HepG2 (cell line): Measurements from ENCODE around the gene HDAC4. TPM values are rescaled to one million over a fixed set of nuclear protein-coding genes. Genes with fewer than 3 reads are reported as not detected.

Experiments used
- ATF7-NPFF ChIP-seq: sonication (generic); formaldehyde crosslinking; IDR thresholded peaks from 2 replicates; pipeline ENCODE4 v1.8.1; 2023; ENCODE audit warnings: mild to moderate bottlenecking, low read depth, missing genetic modification reagents, moderate library complexity
- EEA1 ChIP-seq: sonication (generic); formaldehyde crosslinking; IDR thresholded peaks from 2 replicates; pipeline ENCODE4 v1.5.1; 2020; ENCODE audit warnings: mild to moderate bottlenecking, missing genetic modification reagents, borderline replicate concordance
- ETS1 ChIP-seq: sonication (generic); formaldehyde crosslinking; IDR thresholded peaks from 2 replicates; pipeline ENCODE4 v1.4.0; 2020; ENCODE audit warnings: missing genetic modification reagents
- EZH2 ChIP-seq: conservative IDR thresholded peaks from 2 replicates; pipeline ENCODE4 v1.6.1; 2012; ENCODE audit warnings: mild to moderate bottlenecking, low read depth, low read length, moderate library complexity
- FOXP1 ChIP-seq, 2 experiments: fragments of 450-650 bp in 1 of 2; IDR thresholded peaks; 2 replicates each; pipeline ENCODE4 v1.6.1; 2017 to 2018; ENCODE audit warnings: antibody characterized with exemption in 1 of 2
- HOXD1 ChIP-seq: sonication (generic); formaldehyde crosslinking; IDR thresholded peaks from 2 replicates; pipeline ENCODE4 v1.5.0; 2020; ENCODE audit warnings: missing genetic modification reagents
- MTA3 ChIP-seq: sonication (generic); formaldehyde crosslinking; IDR thresholded peaks from 2 replicates; pipeline ENCODE4 v1.4.0; 2020; ENCODE audit warnings: missing genetic modification reagents
- MYC ChIP-seq: sonication (generic); formaldehyde crosslinking; IDR thresholded peaks from 2 replicates; pipeline ENCODE4 v1.9.0; 2021; ENCODE audit warnings: missing genetic modification reagents, borderline replicate concordance
- NCOA5 ChIP-seq: sonication (generic); formaldehyde crosslinking; IDR thresholded peaks from 2 replicates; pipeline ENCODE4 v1.4.0; 2020; ENCODE audit warnings: missing genetic modification reagents
- PRPF4 ChIP-seq: fragments of 200-400 bp; formaldehyde crosslinking; IDR thresholded peaks from 2 replicates; pipeline ENCODE4 v1.6.1; 2016; ENCODE audit warnings: low read length, low read depth; ENCODE audit not compliant: poor library complexity, severe bottlenecking
- RNF2 ChIP-seq: fragments of 450-650 bp; conservative IDR thresholded peaks from 2 replicates; pipeline ENCODE4 v1.6.1; 2016; ENCODE audit warnings: low read depth
- SNAPC5 ChIP-seq: sonication (generic); formaldehyde crosslinking; IDR thresholded peaks from 2 replicates; pipeline ENCODE4 v1.8.1; 2023; ENCODE audit warnings: mild to moderate bottlenecking, missing genetic modification reagents, borderline replicate concordance
- ZNF703 ChIP-seq: sonication (generic); formaldehyde crosslinking; IDR thresholded peaks from 2 replicates; pipeline ENCODE4 v1.5.1; 2020; ENCODE audit warnings: missing genetic modification reagents, mild to moderate bottlenecking, moderate library complexity, borderline replicate concordance
- ZNF839 ChIP-seq: sonication (generic); formaldehyde crosslinking; IDR thresholded peaks from 2 replicates; pipeline ENCODE4 v1.4.0; 2020; ENCODE audit warnings: missing genetic modification reagents, mild to moderate bottlenecking, borderline replicate concordance
- ZSCAN20 ChIP-seq: sonication (generic); formaldehyde crosslinking; IDR thresholded peaks from 2 replicates; pipeline ENCODE4 v1.4.0; 2020; ENCODE audit warnings: missing genetic modification reagents, mild to moderate bottlenecking, borderline replicate concordance
- ZSCAN31 ChIP-seq: sonication (generic); formaldehyde crosslinking; IDR thresholded peaks from 2 replicates; pipeline ENCODE4 v1.5.0; 2020; ENCODE audit warnings: low read depth, mild to moderate bottlenecking, missing genetic modification reagents
- ZSCAN5A ChIP-seq: sonication (generic); formaldehyde crosslinking; IDR thresholded peaks from 2 replicates; pipeline ENCODE4 v1.8.0; 2022; ENCODE audit warnings: mild to moderate bottlenecking, missing genetic modification reagents, borderline replicate concordance
- polyA plus RNA-seq, 8 experiments: library from polyadenylated mRNA; depleted of rRNA in 3 of 8; stranded (reverse) in 7 of 8; unstranded in 1 of 8; fragments of >200 nt; fragmentation: Illumina TruSeq in 4 of 8; extraction: Trizol in 4 of 8; gene quantifications; 2 replicates each; pipeline versions ENCODE4 v1.2.1 to v1.2.3, GENCODE V29; 2011 to 2016; ENCODE audit warnings: low read depth in 4 of 8, missing spikeins in 1 of 8, mixed read lengths in 1 of 8; ENCODE audit not compliant: insufficient read depth in 1 of 8
- total RNA-seq, 5 experiments: library from RNA; depleted of rRNA; stranded (reverse); fragments of >200 nt; fragmentation: Illumina TruSeq; extraction: Trizol; gene quantifications; 2 replicates each; pipeline ENCODE4 v1.2.3, GENCODE V29; 2016; ENCODE audit warnings: low read depth in 1 of 5
- TF ChIP-seq, protein P1 (sequence below): sonication (generic); formaldehyde crosslinking; IDR thresholded peaks from 2 replicates; pipeline ENCODE4 v1.4.0; 2020; ENCODE audit warnings: missing genetic modification reagents; ENCODE audit errors: not compliant biosample characterization
- TF ChIP-seq, protein P2 (sequence below): sonication (generic); formaldehyde crosslinking; IDR thresholded peaks from 2 replicates; pipeline ENCODE4 v1.4.0; 2020; ENCODE audit warnings: missing genetic modification reagents
- TF ChIP-seq, protein P3 (sequence below): sonication (generic); formaldehyde crosslinking; IDR thresholded peaks from 2 replicates; pipeline ENCODE4 v1.5.1; 2020; ENCODE audit warnings: mild to moderate bottlenecking, missing genetic modification reagents, moderate library complexity
- TF ChIP-seq, protein P4 (sequence below): sonication (generic); IDR thresholded peaks from 2 replicates; pipeline ENCODE4 v1.6.1; 2016; ENCODE audit warnings: low read depth, borderline replicate concordance

The HDAC4 gene
- total and polyA plus RNA-seq, 2 of the 13 experiments (the other 11 are each of a cell fraction or from before 2014, with no cell fraction given) = 10.1 to 11.5 TPM

GRCh38 chr2:239401067-239401880 is 454 bp upstream of the HDAC4 start (continued):
- TF ChIP-seq, protein P1, sequence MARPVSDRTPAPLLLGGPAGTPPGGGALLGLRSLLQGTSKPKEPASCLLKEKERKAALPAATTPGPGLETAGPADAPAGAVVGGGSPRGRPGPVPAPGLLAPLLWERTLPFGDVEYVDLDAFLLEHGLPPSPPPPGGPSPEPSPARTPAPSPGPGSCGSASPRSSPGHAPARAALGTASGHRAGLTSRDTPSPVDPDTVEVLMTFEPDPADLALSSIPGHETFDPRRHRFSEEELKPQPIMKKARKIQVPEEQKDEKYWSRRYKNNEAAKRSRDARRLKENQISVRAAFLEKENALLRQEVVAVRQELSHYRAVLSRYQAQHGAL (CRISPR knock-in tag) = peak; percentile 99
- TF ChIP-seq MTA3 (CRISPR knock-in tag) (no peak), RNF2 (peak; percentile 99), EZH2 (no peak), MYC (CRISPR knock-in tag) (peak; percentile 98), NCOA5 (CRISPR knock-in tag) (peak; percentile 74; the same call in 1 of the 2 replicates), ZSCAN20 (CRISPR knock-in tag) (peak; percentile 98), ETS1 (CRISPR knock-in tag) (peak; percentile 93), FOXP1 (IDR thresholded peaks at IDR 0.05) (no peak), FOXP1 (CRISPR knock-in tag; IDR thresholded peaks at IDR 0.05) (no peak), ZNF839 (CRISPR knock-in tag) (peak; percentile 95), ZSCAN5A (CRISPR knock-in tag) (peak; percentile 90), HOXD1 (CRISPR knock-in tag) (peak; percentile 94), ZNF703 (CRISPR knock-in tag) (peak; percentile 87; the same call in 1 of the 2 replicates), EEA1 (CRISPR knock-in tag) (peak; percentile 99), ZSCAN31 (CRISPR knock-in tag) (peak; percentile 99), SNAPC5 (CRISPR knock-in tag) (peak; percentile 71; the same call in 1 of the 2 replicates), PRPF4 (no peak), ATF7-NPFF (CRISPR knock-in tag) (peak; percentile 99)
- TF ChIP-seq, protein P2, sequence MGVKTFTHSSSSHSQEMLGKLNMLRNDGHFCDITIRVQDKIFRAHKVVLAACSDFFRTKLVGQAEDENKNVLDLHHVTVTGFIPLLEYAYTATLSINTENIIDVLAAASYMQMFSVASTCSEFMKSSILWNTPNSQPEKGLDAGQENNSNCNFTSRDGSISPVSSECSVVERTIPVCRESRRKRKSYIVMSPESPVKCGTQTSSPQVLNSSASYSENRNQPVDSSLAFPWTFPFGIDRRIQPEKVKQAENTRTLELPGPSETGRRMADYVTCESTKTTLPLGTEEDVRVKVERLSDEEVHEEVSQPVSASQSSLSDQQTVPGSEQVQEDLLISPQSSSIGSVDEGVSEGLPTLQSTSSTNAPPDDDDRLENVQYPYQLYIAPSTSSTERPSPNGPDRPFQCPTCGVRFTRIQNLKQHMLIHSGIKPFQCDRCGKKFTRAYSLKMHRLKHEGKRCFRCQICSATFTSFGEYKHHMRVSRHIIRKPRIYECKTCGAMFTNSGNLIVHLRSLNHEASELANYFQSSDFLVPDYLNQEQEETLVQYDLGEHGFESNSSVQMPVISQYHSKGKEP (CRISPR knock-in tag) = peak; percentile 88
- TF ChIP-seq, protein P3, sequence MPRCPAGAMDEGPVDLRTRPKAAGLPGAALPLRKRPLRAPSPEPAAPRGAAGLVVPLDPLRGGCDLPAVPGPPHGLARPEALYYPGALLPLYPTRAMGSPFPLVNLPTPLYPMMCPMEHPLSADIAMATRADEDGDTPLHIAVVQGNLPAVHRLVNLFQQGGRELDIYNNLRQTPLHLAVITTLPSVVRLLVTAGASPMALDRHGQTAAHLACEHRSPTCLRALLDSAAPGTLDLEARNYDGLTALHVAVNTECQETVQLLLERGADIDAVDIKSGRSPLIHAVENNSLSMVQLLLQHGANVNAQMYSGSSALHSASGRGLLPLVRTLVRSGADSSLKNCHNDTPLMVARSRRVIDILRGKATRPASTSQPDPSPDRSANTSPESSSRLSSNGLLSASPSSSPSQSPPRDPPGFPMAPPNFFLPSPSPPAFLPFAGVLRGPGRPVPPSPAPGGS = peak; percentile 99
- TF ChIP-seq, protein P4, sequence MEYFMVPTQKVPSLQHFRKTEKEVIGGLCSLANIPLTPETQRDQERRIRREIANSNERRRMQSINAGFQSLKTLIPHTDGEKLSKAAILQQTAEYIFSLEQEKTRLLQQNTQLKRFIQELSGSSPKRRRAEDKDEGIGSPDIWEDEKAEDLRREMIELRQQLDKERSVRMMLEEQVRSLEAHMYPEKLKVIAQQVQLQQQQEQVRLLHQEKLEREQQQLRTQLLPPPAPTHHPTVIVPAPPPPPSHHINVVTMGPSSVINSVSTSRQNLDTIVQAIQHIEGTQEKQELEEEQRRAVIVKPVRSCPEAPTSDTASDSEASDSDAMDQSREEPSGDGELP = peak; percentile 69; the same call in 1 of the 2 replicates
